Right atrium auricular region (tissue), 2 donors: ENCODE data around the gene GPR55. TPM values are rescaled to one million over a fixed set of nuclear protein-coding genes. Genes with fewer than 3 reads are reported as not detected.

Source experiments
- DNase-seq: peaks from one replicate; pipeline ENCODE4 v3.0.0-alpha.2; 2019; ENCODE audit warnings: low spot score
- H3K27ac ChIP-seq, 2 donors: fragments of 200-600 bp; sonication (generic); 1 replicate in 1 of 2; 2 replicates in 1 of 2; pipeline ENCODE4 v1.5.1; 2016 to 2019
- H3K27me3 ChIP-seq, 2 donors: fragments of 200-600 bp; sonication (generic); one replicate each; pipeline versions ENCODE4 v1.5.1 to v1.6.0; 2017 to 2019
- H3K36me3 ChIP-seq: fragments of 200-600 bp; sonication (generic); one replicate; pipeline ENCODE4 v1.5.1; 2016
- H3K4me1 ChIP-seq, 2 donors: fragments of 200-600 bp; sonication (generic); one replicate each; pipeline versions ENCODE4 v1.5.1 to v1.6.0; 2017 to 2019
- H3K4me3 ChIP-seq, 2 donors: fragments of 200-600 bp; sonication (generic); 1 replicate in 1 of 2; 2 replicates in 1 of 2; pipeline ENCODE4 v1.5.1; 2017 to 2019; ENCODE audit warnings: mild to moderate bottlenecking in 1 of 2, moderate library complexity in 1 of 2
- H3K9me3 ChIP-seq, 2 donors: fragments of 200-600 bp; sonication (generic); one replicate each; pipeline ENCODE4 v1.5.1; 2019
- CTCF ChIP-seq, 2 donors: fragments of 200-600 bp; sonication (generic); IDR thresholded peaks; one replicate each; pipeline ENCODE4 v1.5.1; 2019; ENCODE audit warnings: antibody characterized with exemption in 2 of 2
- total RNA-seq, 2 donors: library from RNA; depleted of rRNA; stranded (reverse); fragments of >200 nt; gene quantifications; one replicate each; pipeline ENCODE4 v1.1.0, GENCODE V29; 2016

Gene GPR55
- total RNA-seq, 2 donors from 2014 or later = not detected

- Histone ChIP-seq H3K4me3 (no peak overlapping the region), H3K36me3 (no peaks in the 10 kb centered on the region), H3K27ac (no peak overlapping the region), H3K4me1 (no peaks in the 10 kb centered on the region), H3K9me3 (no peaks in the 10 kb centered on the region), H3K27me3 (no peaks in the 10 kb centered on the region)
- TF ChIP-seq CTCF (IDR thresholded peaks at IDR 0.05) = no peak
- DNase-seq = no peak
Measured at GRCh38 chr2:230889911-230890601, 35.0 kb downstream of the GPR55 start.

- no peak overlapping the region for H3K4me3 ChIP-seq
- H3K27me3 ChIP-seq = no peaks in the 10 kb centered on the region
- no peaks in the 10 kb centered on the region for H3K9me3 ChIP-seq
- no peak for DNase-seq
- no peaks in the 10 kb centered on the region for H3K4me1 ChIP-seq
- TF ChIP-seq CTCF (IDR thresholded peaks at IDR 0.05) = no peak
- no peak overlapping the region for H3K27ac ChIP-seq
- H3K36me3 ChIP-seq = no peaks in the 10 kb centered on the region
Measured at GRCh38 chr2:230888824-230889400, 36.1 kb downstream of the GPR55 start.

GRCh38 chr2:230887342-230887741 is 37.7 kb downstream of the GPR55 start:
- DNase-seq = no peak
- no peak for TF ChIP-seq CTCF (IDR thresholded peaks at IDR 0.05)
- H3K4me1 ChIP-seq = no peaks in the 10 kb centered on the region

GRCh38 chr2:230886671-230887071 is 38.4 kb downstream of the GPR55 start:
- Histone ChIP-seq H3K4me1 (no peaks in the 10 kb centered on the region), H3K9me3 (no peaks in the 10 kb centered on the region), H3K27me3 (no peaks in the 10 kb centered on the region), H3K4me3 (no peak overlapping the region), H3K36me3 (no peaks in the 10 kb centered on the region), H3K27ac (no peak overlapping the region)
- TF ChIP-seq CTCF (IDR thresholded peaks at IDR 0.05) = no peak
- DNase-seq = no peak

More at GRCh38 chr2:230887342-230887741, 37.7 kb downstream of the GPR55 start:
- Histone ChIP-seq H3K9me3 (no peaks in the 10 kb centered on the region), H3K27ac (no peak overlapping the region), H3K4me3 (no peak overlapping the region), H3K27me3 (no peaks in the 10 kb centered on the region), H3K36me3 (no peaks in the 10 kb centered on the region)

GRCh38 chr2:230886206-230886605 is 38.8 kb downstream of the GPR55 start:
- DNase-seq = no peak
- Histone ChIP-seq H3K27ac (no peak overlapping the region), H3K4me3 (no peak overlapping the region), H3K27me3 (no peaks in the 10 kb centered on the region), H3K9me3 (no peaks in the 10 kb centered on the region), H3K36me3 (no peaks in the 10 kb centered on the region), H3K4me1 (no peaks in the 10 kb centered on the region)
- TF ChIP-seq CTCF (IDR thresholded peaks at IDR 0.05) = no peak
